MM.1S (cell line): ENCODE data around the gene RPH3AL.
"Not testable (repeated sequence)": the region's sequence is repeated elsewhere in the genome, so short reads cannot be mapped to it uniquely, and the experiment has no call there.

Experiments
- CTCF ChIP-seq: fragments of 300-600 bp; sonication (generic); IDR thresholded peaks from 2 replicates; pipeline ENCODE4 v1.5.1; 2016; ENCODE audit warnings: antibody characterized with exemption, low read length, mixed read lengths
- EZH2 ChIP-seq: fragments of 300-600 bp; sonication (generic); optimal IDR thresholded peaks from 2 replicates; pipeline ENCODE3; 2017; ENCODE audit warnings: low read depth, mild to moderate bottlenecking, antibody characterized with exemption, low read length, mixed read lengths

DNA sequence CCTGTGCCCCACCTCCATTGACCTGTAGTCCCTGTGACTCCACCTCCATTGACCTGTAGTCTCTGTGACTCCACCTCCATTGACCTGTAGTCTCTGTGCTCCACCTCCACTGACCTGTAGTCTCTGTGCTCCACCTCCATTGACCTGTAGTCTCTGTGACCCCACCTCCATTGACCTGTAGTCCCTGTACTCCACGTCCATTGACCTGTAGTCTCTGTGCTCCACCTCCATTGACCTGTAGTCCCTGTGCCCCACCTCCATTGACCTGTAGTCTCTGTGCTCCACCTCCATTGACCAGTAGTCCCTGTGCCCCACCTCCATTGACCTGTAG, 38.0 kb downstream of the RPH3AL start:
- TF ChIP-seq EZH2, CTCF: not testable (repeated sequence)
